ENCODE measurements around the gene TMC1. TPM values are rescaled to one million over a fixed set of nuclear protein-coding genes. Genes with fewer than 3 reads are reported as not detected.
"Not testable (repeated sequence)": the region's sequence is repeated elsewhere in the genome, so short reads cannot be mapped to it uniquely, and the experiment has no call there.

TMC1 gene
- total RNA-seq = not detected

- H3K27me3 Mint-ChIP-seq (ENCODE audit: low read depth); H3K36me3 Mint-ChIP-seq (ENCODE audit: low read depth); H3K27ac Mint-ChIP-seq; H3K9me3 Mint-ChIP-seq; H3K4me3 Mint-ChIP-seq; CTCF ChIA-PET; DNase-seq: not testable (repeated sequence)
- peaks cover 18% of the 10 kb centered on the region for H3K4me1 Mint-ChIP-seq (ENCODE audit: low read depth)
- intact Hi-C loops (cut with micrococcal nuclease) = loop anchor here (10.0 kb wide), 1 partner anchor 607 kb away; the partner anchor contains the start of genes ABHD17B and C9orf85
Observed at GRCh38 chr9:72521416-72521815, at the start of gene TMC1. TMC1 (plus strand) TSS chr9:72521608; CDS start chr9:72648649, 127,041 bp downstream.

DNA sequence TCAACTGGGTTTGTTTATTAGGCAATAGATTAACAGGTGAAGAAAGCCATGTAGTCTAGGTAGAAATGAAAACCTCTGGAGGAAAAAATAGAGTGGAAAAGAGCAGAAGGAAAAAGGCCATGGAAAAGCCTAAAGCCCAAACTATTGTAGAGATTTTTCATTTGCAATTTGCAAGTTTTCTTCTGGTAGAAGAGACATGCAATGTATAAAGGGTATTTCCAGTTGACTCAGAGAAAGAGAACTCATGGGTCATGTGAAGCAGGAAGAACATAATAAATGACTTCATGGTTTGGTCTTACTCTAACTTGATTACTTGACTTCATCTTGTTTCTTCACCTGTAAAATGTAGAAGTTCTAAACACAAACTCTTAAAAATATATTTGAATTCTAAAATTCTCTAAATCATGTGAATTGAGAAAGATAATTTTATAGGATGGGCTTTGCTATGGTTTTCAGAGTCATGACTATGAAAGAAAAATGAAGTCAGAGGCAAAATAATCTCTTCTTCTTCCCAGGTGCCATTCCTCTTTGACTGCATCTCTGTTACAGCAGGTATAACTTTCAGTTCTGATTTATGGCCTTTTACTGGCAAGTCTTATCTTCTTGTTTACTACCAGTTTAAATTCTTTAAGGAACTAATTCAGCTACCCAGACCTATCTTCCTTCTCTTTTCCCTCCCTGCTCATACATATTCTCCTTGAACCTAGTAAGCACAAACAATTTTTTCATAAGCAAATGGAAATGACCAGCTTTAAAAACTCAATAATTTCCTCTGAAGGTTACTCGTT, 47.7 kb upstream of the TMC1 start:
- DNase-seq = no peak
- Mint-ChIP-seq H3K4me3 (no peak overlapping the region), H3K36me3 (ENCODE audit: low read depth) (no peaks in the 10 kb centered on the region), H3K27me3 (ENCODE audit: low read depth) (no peaks in the 10 kb centered on the region), H3K27ac (peak overlapping the region; percentile 84), H3K9me3 (no peaks in the 10 kb centered on the region), H3K4me1 (ENCODE audit: low read depth) (peaks cover 42% of the 10 kb centered on the region)
- CTCF ChIA-PET = no interaction called here
- intact Hi-C loops (cut with micrococcal nuclease) = loop anchor here (1.0 to 2.0 kb wide), 6 partner anchors 15 to 620 kb away; partner anchors contain the start of gene ZFAND5

- H3K27me3 Mint-ChIP-seq (ENCODE audit: low read depth) = no peaks in the 10 kb centered on the region
- H3K4me1 Mint-ChIP-seq (ENCODE audit: low read depth) = peaks cover 49% of the 10 kb centered on the region
- intact Hi-C loops (cut with micrococcal nuclease) = loop anchor here (5.0 kb wide), 1 partner anchor 678 kb away; the partner anchor contains the start of gene ANXA1
- H3K27ac Mint-ChIP-seq = no peak overlapping the region
- H3K9me3 Mint-ChIP-seq = no peaks in the 10 kb centered on the region
- DNase-seq = no peak
- no peak overlapping the region for H3K4me3 Mint-ChIP-seq
- CTCF ChIA-PET = no interaction called here
- H3K36me3 Mint-ChIP-seq (ENCODE audit: low read depth) = no peaks in the 10 kb centered on the region
Observed at GRCh38 chr9:72474676-72475075, 46.7 kb upstream of the TMC1 start.

GRCh38 chr9:72476100-72476499, 45.3 kb upstream of the TMC1 start:
- H3K4me3 Mint-ChIP-seq = no peak overlapping the region
- intact Hi-C loops (cut with micrococcal nuclease) = loop anchor here (2.0 to 5.0 kb wide), 2 partner anchors 87 to 676 kb away; partner anchors contain the start of gene ANXA1
- no peak overlapping the region for H3K27ac Mint-ChIP-seq
- no peaks in the 10 kb centered on the region for H3K36me3 Mint-ChIP-seq (ENCODE audit: low read depth)
- H3K27me3 Mint-ChIP-seq (ENCODE audit: low read depth) = no peaks in the 10 kb centered on the region
- no peak for DNase-seq
- H3K4me1 Mint-ChIP-seq (ENCODE audit: low read depth) = peaks cover 49% of the 10 kb centered on the region
- H3K9me3 Mint-ChIP-seq = no peaks in the 10 kb centered on the region
- CTCF ChIA-PET = interaction anchor here (0.5 kb wide), 1 partner anchor 771 kb away, joined by 3 read pairs; no protein-coding TSS in a partner anchor

GRCh38 chr9:72476617-72477437, 44.6 kb upstream of the TMC1 start:
- DNase-seq = peak; percentile 67
- H3K4me3 Mint-ChIP-seq = no peak overlapping the region

GRCh38 chr9:72477930-72478518, 43.4 kb upstream of the TMC1 start:
- no peaks in the 10 kb centered on the region for H3K9me3 Mint-ChIP-seq
- CTCF ChIA-PET = interaction anchor here (0.5 to 0.6 kb wide), 2 partner anchors 31 to 54 kb away, joined by 3 read pairs; no protein-coding TSS in a partner anchor
- H3K27ac Mint-ChIP-seq = peak overlapping the region; percentile 62
- H3K36me3 Mint-ChIP-seq (ENCODE audit: low read depth) = no peaks in the 10 kb centered on the region
- no peaks in the 10 kb centered on the region for H3K27me3 Mint-ChIP-seq (ENCODE audit: low read depth)
- peak; percentile 49 for DNase-seq
- H3K4me1 Mint-ChIP-seq (ENCODE audit: low read depth) = peaks cover 45% of the 10 kb centered on the region
- no peak overlapping the region for H3K4me3 Mint-ChIP-seq
- intact Hi-C loops (cut with micrococcal nuclease) = loop anchor here (1.0 to 5.0 kb wide), 6 partner anchors 31 to 674 kb away; partner anchors contain the start of genes ANXA1 and ZFAND5

More at GRCh38 chr9:72476617-72477437, 44.6 kb upstream of the TMC1 start:
- peaks cover 49% of the 10 kb centered on the region for H3K4me1 Mint-ChIP-seq (ENCODE audit: low read depth)
- H3K9me3 Mint-ChIP-seq = no peaks in the 10 kb centered on the region
- CTCF ChIA-PET = interaction anchor here (0.5 kb wide), 2 partner anchors 46 to 772 kb away, joined by 3 read pairs; no protein-coding TSS in a partner anchor
- H3K36me3 Mint-ChIP-seq (ENCODE audit: low read depth) = no peaks in the 10 kb centered on the region
- H3K27me3 Mint-ChIP-seq (ENCODE audit: low read depth) = no peaks in the 10 kb centered on the region
- intact Hi-C loops (cut with micrococcal nuclease) = loop anchor here (1.0 to 5.0 kb wide), 6 partner anchors 32 to 675 kb away; partner anchors contain the start of genes ANXA1 and ZFAND5
- H3K27ac Mint-ChIP-seq = no peak overlapping the region

GRCh38 chr9:72478966-72479365, 42.4 kb upstream of the TMC1 start:
- peak overlapping the region; percentile 25 for H3K4me3 Mint-ChIP-seq
- peaks cover 37% of the 10 kb centered on the region for H3K4me1 Mint-ChIP-seq (ENCODE audit: low read depth)

DNA sequence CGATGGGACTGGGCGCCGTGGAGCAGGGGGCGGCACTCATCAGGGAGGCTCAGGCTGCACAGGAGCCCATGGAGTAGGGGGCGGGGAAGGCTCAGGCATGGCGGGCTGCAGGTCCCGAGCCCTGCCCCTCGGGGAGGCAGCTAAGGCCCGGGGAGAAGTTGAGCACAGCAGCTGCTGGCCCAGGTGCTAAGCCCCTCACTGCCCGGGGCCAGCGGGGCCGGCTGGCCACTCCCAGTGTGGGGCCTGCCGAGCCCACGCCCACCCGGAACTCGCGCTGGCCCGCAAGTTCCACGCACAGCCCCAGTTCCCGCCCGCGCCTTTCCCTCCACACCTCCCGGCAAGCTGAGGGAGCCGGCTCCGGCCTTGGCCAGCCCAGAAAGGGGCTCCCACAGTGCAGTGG, 41.1 kb upstream of the TMC1 start:
- H3K36me3 Mint-ChIP-seq (ENCODE audit: low read depth); H3K27ac Mint-ChIP-seq; H3K27me3 Mint-ChIP-seq (ENCODE audit: low read depth); CTCF ChIA-PET; H3K9me3 Mint-ChIP-seq; H3K4me3 Mint-ChIP-seq; DNase-seq; intact Hi-C loops (cut with micrococcal nuclease): not testable (repeated sequence)
- peaks cover 31% of the 10 kb centered on the region for H3K4me1 Mint-ChIP-seq (ENCODE audit: low read depth)

More at GRCh38 chr9:72478966-72479365, 42.4 kb upstream of the TMC1 start:
- Mint-ChIP-seq H3K36me3 (ENCODE audit: low read depth) (no peaks in the 10 kb centered on the region), H3K27me3 (ENCODE audit: low read depth) (no peaks in the 10 kb centered on the region), H3K9me3 (no peaks in the 10 kb centered on the region), H3K27ac (no peak overlapping the region)
- DNase-seq = no peak
- CTCF ChIA-PET = no interaction called here
- intact Hi-C loops (cut with micrococcal nuclease) = loop anchor here (5.0 kb wide), 1 partner anchor 673 kb away; the partner anchor contains the start of gene ANXA1

- H3K4me1 Mint-ChIP-seq (ENCODE audit: low read depth) = peaks cover 31% of the 10 kb centered on the region
- no peak overlapping the region for H3K4me3 Mint-ChIP-seq
- H3K27me3 Mint-ChIP-seq (ENCODE audit: low read depth) = no peaks in the 10 kb centered on the region
- H3K36me3 Mint-ChIP-seq (ENCODE audit: low read depth) = no peaks in the 10 kb centered on the region
- DNase-seq = no peak
- CTCF ChIA-PET = interaction anchor here (0.6 kb wide), 1 partner anchor 693 kb away, joined by 3 read pairs; no protein-coding TSS in a partner anchor
- intact Hi-C loops (cut with micrococcal nuclease) = no loop called here
- H3K27ac Mint-ChIP-seq = no peak overlapping the region
- H3K9me3 Mint-ChIP-seq = no peaks in the 10 kb centered on the region
Observed at GRCh38 chr9:72480921-72481320, 40.5 kb upstream of the TMC1 start.

DNA sequence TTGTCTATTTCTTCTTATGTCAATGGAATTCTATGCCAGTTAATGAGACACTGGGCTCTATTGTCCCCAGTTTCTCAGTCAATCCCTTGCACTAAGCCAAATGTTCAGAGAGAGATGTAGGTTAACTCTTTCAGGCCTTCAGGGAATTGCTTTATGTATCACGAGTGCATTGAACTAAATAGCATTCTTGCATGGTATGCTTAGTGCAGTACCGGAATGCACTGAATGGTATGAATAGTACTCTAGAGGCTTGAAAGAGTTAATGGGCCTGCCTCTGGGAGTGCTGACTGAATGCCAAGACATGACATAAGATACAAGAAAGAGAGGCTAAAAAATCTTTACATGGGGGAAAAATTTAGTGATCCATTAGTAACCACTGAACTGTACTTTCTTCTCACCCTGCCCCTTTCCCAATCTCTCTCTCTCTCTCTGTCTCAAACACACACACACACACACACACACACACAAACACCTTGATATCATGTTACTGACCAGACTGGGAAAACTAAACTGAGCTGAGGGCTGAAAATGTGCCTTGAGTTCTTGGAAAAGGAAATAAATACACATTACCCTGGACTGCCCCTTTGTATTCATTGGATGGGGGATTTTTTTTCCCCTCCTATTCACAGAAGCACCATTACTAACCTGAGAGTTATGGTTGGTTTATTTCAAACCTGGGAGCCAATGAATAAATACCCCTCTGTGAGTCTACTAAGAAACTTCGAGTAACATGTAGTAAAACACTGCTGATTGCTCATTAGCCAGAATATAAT, 35.4 kb upstream of the TMC1 start:
- no peaks in the 10 kb centered on the region for H3K9me3 Mint-ChIP-seq
- CTCF ChIA-PET = no interaction called here
- no peaks in the 10 kb centered on the region for H3K36me3 Mint-ChIP-seq (ENCODE audit: low read depth)
- H3K27ac Mint-ChIP-seq = no peak overlapping the region
- DNase-seq = no peak
- no peaks in the 10 kb centered on the region for H3K4me1 Mint-ChIP-seq (ENCODE audit: low read depth)
- intact Hi-C loops (cut with micrococcal nuclease) = no loop called here
- no peaks in the 10 kb centered on the region for H3K27me3 Mint-ChIP-seq (ENCODE audit: low read depth)
- no peak overlapping the region for H3K4me3 Mint-ChIP-seq

DNA sequence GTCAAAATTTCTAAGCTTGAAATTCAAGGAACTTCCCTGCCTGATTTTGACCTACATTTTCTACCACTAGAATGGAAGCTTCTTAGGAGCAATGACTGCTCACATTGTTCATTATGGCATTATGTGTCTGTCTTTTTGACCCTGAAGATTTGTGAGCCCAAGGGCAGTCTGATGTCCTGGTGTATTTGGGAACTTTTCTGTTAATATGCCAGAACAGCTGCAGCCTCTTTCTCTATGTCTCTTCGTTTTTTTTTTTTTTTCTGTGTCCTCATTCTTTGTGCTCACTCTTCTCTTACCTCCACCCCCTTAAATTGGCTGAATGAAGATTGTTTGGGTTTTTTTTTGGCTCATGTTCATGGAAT, 34.8 kb upstream of the TMC1 start:
- intact Hi-C loops (cut with micrococcal nuclease) = no loop called here
- H3K9me3 Mint-ChIP-seq = no peaks in the 10 kb centered on the region
- CTCF ChIA-PET = no interaction called here
- H3K4me1 Mint-ChIP-seq (ENCODE audit: low read depth) = no peaks in the 10 kb centered on the region
- DNase-seq = no peak
- H3K36me3 Mint-ChIP-seq (ENCODE audit: low read depth) = no peaks in the 10 kb centered on the region
- H3K4me3 Mint-ChIP-seq = no peak overlapping the region
- H3K27me3 Mint-ChIP-seq (ENCODE audit: low read depth) = no peaks in the 10 kb centered on the region
- H3K27ac Mint-ChIP-seq = no peak overlapping the region

Measured in activated naive CD4-positive, alpha-beta T cell treated with anti-CD3 and anti-CD28 coated beads for 36 hours (primary cell).